Chondrocyte (in vitro differentiated cells): ENCODE results near the gene TM4SF18. TPM values are rescaled to one million over a fixed set of nuclear protein-coding genes. Genes with fewer than 3 reads are reported as not detected.
A peak's percentile ranks its signal among the peaks of the same experiment; 100 is the strongest.

Experiments used
- DNase-seq: peaks from one replicate; pipeline ENCODE4 v3.0.0; 2021; ENCODE audit warnings: mixed read lengths, low spot score
- H3K27ac Mint-ChIP-seq: one replicate; pipeline ENCODE4 v1.8.0; 2021; ENCODE audit warnings: mild to moderate bottlenecking, moderate library complexity, mixed read lengths; ENCODE audit not compliant: unreplicated experiment
- H3K27me3 Mint-ChIP-seq: 2 replicates; pipeline ENCODE4 v1.8.0; 2021; ENCODE audit warnings: low read depth, mixed read lengths
- H3K36me3 Mint-ChIP-seq: 2 replicates; pipeline ENCODE4 v1.8.0; 2021; ENCODE audit warnings: low read depth, mixed read lengths
- H3K4me1 Mint-ChIP-seq: 2 replicates; pipeline ENCODE4 v1.8.0; 2021; ENCODE audit warnings: low read depth, mild to moderate bottlenecking, mixed read lengths
- H3K4me3 Mint-ChIP-seq: one replicate; pipeline ENCODE4 v1.8.0; 2021; ENCODE audit warnings: mild to moderate bottlenecking, moderate library complexity, mixed read lengths; ENCODE audit not compliant: unreplicated experiment
- H3K9me3 Mint-ChIP-seq: 2 replicates; pipeline ENCODE4 v1.8.0; 2021; ENCODE audit warnings: low read depth, mixed read lengths
- total RNA-seq: library from RNA; stranded (reverse); gene quantifications from 3 replicates; pipeline ENCODE4 v1.2.1, GENCODE V29; 2021
- TF ChIP-seq, protein P1 (sequence below): fragments of 200-600 bp; sonication (generic); IDR thresholded peaks from 2 replicates; pipeline ENCODE4 v1.5.0; 2021; ENCODE audit warnings: antibody characterized with exemption, mild to moderate bottlenecking, moderate library complexity

Gene TM4SF18
- total RNA-seq, 1 donor from 2014 or later = 0.20 TPM

DNA sequence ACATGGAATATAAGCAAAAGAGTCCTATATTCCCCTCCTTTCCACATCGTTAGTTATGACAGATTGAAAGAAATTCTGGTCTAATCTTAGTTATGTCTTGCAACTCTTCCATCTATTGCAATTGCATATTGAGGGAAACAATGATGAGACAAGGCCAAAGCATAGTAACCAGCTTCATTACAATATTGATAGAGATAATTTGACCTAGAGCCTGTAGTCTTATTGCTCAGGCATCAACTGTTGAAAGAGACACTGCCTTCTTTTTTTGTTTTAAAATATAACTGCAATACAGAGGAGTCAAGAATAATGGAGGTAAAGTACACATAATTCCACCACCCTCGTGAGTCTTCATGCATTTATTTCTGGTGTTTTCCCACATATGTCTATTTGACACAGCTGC lies 2.0 kb downstream of the TM4SF18 start:
- no peak overlapping the region for H3K4me3 Mint-ChIP-seq
- H3K27me3 Mint-ChIP-seq = no peaks in the 10 kb centered on the region
- no peak overlapping the region for H3K27ac Mint-ChIP-seq
- DNase-seq = no peak
- no peaks in the 10 kb centered on the region for H3K36me3 Mint-ChIP-seq
- H3K4me1 Mint-ChIP-seq = peaks cover 33% of the 10 kb centered on the region
- TF ChIP-seq, protein P1, sequence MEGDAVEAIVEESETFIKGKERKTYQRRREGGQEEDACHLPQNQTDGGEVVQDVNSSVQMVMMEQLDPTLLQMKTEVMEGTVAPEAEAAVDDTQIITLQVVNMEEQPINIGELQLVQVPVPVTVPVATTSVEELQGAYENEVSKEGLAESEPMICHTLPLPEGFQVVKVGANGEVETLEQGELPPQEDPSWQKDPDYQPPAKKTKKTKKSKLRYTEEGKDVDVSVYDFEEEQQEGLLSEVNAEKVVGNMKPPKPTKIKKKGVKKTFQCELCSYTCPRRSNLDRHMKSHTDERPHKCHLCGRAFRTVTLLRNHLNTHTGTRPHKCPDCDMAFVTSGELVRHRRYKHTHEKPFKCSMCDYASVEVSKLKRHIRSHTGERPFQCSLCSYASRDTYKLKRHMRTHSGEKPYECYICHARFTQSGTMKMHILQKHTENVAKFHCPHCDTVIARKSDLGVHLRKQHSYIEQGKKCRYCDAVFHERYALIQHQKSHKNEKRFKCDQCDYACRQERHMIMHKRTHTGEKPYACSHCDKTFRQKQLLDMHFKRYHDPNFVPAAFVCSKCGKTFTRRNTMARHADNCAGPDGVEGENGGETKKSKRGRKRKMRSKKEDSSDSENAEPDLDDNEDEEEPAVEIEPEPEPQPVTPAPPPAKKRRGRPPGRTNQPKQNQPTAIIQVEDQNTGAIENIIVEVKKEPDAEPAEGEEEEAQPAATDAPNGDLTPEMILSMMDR = no peak
- no peaks in the 10 kb centered on the region for H3K9me3 Mint-ChIP-seq

DNA sequence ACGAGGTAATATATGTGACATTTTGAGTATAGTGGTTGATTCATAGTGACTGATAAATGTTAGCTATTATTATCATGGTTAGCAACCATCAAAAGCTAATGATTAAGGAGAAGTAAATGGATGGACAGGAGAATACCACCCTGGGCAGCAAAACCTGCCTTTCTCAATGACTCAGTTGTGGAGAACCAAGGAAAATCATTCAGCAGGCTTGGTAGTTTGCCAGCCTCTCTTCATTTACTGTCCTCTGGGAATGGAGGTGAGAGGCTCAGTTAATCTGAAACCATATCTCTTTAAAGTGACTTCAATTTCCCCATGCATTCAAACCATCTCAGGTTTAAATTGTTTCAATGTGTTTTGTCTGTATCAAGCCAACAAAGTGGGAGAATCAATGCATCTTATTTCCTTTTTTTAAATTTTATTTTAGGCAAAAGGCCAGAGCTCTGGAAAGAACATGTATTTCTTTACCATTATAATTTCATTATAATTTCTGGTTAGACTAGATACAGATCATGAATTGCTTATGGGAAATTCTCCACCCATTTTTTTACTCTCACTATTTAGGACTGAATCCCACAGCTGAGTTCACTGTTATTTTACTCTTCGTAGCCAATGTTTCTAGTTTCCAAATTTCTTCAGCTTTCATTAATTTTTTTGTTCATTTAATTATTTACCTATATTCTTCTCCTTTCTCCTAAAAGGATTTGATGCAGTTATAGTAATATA lies 2.7 kb downstream of the TM4SF18 start:
- Mint-ChIP-seq H3K4me1 (peaks cover 33% of the 10 kb centered on the region), H3K27me3 (no peaks in the 10 kb centered on the region), H3K27ac (peak overlapping the region; percentile 37)

GRCh38 chr3:149327156-149327555 lies 6.3 kb downstream of the TM4SF18 start:
- Mint-ChIP-seq H3K4me3 (no peak overlapping the region), H3K27me3 (no peaks in the 10 kb centered on the region), H3K9me3 (no peaks in the 10 kb centered on the region), H3K27ac (no peak overlapping the region), H3K36me3 (no peaks in the 10 kb centered on the region), H3K4me1 (peaks cover 33% of the 10 kb centered on the region)
- TF ChIP-seq, protein P1 = no peak
- no peak for DNase-seq

More for the DNA sequence above, 2.7 kb downstream of the TM4SF18 start:
- no peak for DNase-seq
- Mint-ChIP-seq H3K4me3 (no peak overlapping the region), H3K36me3 (no peaks in the 10 kb centered on the region), H3K9me3 (no peaks in the 10 kb centered on the region)
- TF ChIP-seq, protein P1 = no peak

- no peaks in the 10 kb centered on the region for H3K27me3 Mint-ChIP-seq
- H3K36me3 Mint-ChIP-seq = no peaks in the 10 kb centered on the region
Observed at GRCh38 chr3:149325581-149325980, 7.9 kb downstream of the TM4SF18 start.

DNA sequence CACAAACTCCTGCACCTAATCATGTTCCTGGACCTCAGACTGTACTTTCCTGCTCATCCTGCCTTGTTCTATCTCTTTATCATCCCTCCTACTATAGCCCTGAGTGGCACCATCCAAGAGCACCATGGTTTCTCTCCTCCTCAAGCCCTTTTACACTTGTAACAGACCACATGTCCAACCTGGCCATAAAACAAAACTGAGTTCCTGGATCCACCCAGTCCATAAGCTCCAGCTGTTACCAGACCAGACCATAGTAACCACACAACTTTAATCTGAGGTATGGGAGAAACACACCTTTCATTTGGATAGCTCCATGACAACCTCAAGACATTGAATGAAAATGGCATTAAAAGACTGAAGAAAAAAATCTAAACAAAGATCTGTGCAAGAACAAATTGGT lies 9.1 kb downstream of the TM4SF18 start:
- H3K9me3 Mint-ChIP-seq = no peaks in the 10 kb centered on the region
- H3K27me3 Mint-ChIP-seq = no peaks in the 10 kb centered on the region
- H3K4me1 Mint-ChIP-seq = peaks cover 11% of the 10 kb centered on the region
- no peak for DNase-seq
- H3K36me3 Mint-ChIP-seq = no peaks in the 10 kb centered on the region
- H3K27ac Mint-ChIP-seq = no peak overlapping the region
- TF ChIP-seq, protein P1 = no peak
- no peak overlapping the region for H3K4me3 Mint-ChIP-seq

More at GRCh38 chr3:149325581-149325980, 7.9 kb downstream of the TM4SF18 start:
- TF ChIP-seq, protein P1 = no peak
- H3K9me3 Mint-ChIP-seq = no peaks in the 10 kb centered on the region
- H3K4me3 Mint-ChIP-seq = no peak overlapping the region
- no peak overlapping the region for H3K27ac Mint-ChIP-seq
- DNase-seq = no peak
- peaks cover 19% of the 10 kb centered on the region for H3K4me1 Mint-ChIP-seq
